GM23248 (cell line): Measurements from ENCODE around the gene S100A7A.
"Not testable (repeated sequence)": the region's sequence is repeated elsewhere in the genome, so short reads cannot be mapped to it uniquely, and the experiment has no call there.

ENCODE experiments used
- EZH2 ChIP-seq: fragments of 200-600 bp; sonication (generic); IDR thresholded peaks from 2 replicates; pipeline ENCODE4 v1.6.1; 2018; ENCODE audit warnings: antibody characterized with exemption, mild to moderate bottlenecking; ENCODE audit not compliant: insufficient read depth, poor library complexity, severe bottlenecking
- EZH2phosphoT487 ChIP-seq: fragments of 200-600 bp; sonication (generic); IDR thresholded peaks from 2 replicates; pipeline ENCODE4 v1.6.1; 2018; ENCODE audit warnings: antibody characterized with exemption, moderate library complexity, mild to moderate bottlenecking, low read depth; ENCODE audit not compliant: insufficient read depth

- TF ChIP-seq EZH2, EZH2phosphoT487: not testable (repeated sequence)
These were observed 46.4 kb downstream of the S100A7A start for GRCh38 chr1:153462741-153463140.
